ENCODE data around the gene DENND4C.

DNA sequence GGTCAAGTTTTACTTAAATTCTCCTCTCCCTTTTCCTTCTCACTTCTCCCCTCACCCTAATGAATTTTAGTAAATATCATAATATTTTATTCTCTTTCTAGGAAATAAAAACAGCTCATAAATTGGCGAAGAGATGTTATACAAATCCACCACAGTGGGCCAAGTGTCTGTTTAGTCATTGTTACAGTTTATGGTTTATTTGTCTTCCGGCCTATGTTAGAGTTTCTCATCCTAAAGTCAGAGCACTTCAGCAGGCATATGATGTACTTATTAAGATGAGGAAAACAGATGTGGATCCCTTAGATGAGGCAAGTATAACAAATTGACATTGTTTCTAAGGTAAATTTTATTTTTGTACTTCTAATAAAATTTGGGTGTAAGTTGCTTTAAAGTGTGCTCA lies 101.4 kb downstream of the DENND4C start:
- TF ChIP-seq RELA (CRISPR knock-in tag; IDR thresholded peaks at IDR 0.05; ENCODE audit: borderline replicate concordance), result no peak
- TF ChIP-seq, protein P1, sequence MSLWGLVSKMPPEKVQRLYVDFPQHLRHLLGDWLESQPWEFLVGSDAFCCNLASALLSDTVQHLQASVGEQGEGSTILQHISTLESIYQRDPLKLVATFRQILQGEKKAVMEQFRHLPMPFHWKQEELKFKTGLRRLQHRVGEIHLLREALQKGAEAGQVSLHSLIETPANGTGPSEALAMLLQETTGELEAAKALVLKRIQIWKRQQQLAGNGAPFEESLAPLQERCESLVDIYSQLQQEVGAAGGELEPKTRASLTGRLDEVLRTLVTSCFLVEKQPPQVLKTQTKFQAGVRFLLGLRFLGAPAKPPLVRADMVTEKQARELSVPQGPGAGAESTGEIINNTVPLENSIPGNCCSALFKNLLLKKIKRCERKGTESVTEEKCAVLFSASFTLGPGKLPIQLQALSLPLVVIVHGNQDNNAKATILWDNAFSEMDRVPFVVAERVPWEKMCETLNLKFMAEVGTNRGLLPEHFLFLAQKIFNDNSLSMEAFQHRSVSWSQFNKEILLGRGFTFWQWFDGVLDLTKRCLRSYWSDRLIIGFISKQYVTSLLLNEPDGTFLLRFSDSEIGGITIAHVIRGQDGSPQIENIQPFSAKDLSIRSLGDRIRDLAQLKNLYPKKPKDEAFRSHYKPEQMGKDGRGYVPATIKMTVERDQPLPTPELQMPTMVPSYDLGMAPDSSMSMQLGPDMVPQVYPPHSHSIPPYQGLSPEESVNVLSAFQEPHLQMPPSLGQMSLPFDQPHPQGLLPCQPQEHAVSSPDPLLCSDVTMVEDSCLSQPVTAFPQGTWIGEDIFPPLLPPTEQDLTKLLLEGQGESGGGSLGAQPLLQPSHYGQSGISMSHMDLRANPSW (CRISPR knock-in tag; conservative IDR thresholded peaks at IDR 0.05; ENCODE audit: low read depth), result no peak
- TF ChIP-seq, protein P2, sequence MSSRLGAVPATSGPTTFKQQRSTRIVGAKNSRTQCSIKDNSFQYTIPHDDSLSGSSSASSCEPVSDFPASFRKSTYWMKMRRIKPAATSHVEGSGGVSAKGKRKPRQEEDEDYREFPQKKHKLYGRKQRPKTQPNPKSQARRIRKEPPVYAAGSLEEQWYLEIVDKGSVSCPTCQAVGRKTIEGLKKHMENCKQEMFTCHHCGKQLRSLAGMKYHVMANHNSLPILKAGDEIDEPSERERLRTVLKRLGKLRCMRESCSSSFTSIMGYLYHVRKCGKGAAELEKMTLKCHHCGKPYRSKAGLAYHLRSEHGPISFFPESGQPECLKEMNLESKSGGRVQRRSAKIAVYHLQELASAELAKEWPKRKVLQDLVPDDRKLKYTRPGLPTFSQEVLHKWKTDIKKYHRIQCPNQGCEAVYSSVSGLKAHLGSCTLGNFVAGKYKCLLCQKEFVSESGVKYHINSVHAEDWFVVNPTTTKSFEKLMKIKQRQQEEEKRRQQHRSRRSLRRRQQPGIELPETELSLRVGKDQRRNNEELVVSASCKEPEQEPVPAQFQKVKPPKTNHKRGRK (CRISPR knock-in tag; IDR thresholded peaks at IDR 0.05; ENCODE audit: borderline replicate concordance), result no peak

Measured in WTC11 (cell line).